GM12892 (cell line): ENCODE data around the gene INKA1.

Experiments used
- POLR2A ChIP-seq: IDR thresholded peaks from 2 replicates; pipeline ENCODE4 v1.6.1; 2011; ENCODE audit warnings: low read depth, low read length, control low read depth
- POLR2AphosphoS5 ChIP-seq: IDR thresholded peaks from 2 replicates; pipeline ENCODE4 v1.6.1; 2011; ENCODE audit warnings: low read depth, low read length, control low read depth

- TF ChIP-seq POLR2A (no peak), POLR2AphosphoS5 (no peak)
Observed at GRCh38 chr3:49801160-49801559, 1.9 kb upstream of the INKA1 start.
